ENCODE measurements around the gene RAD52.

RAD52 gene

GRCh38 chr12:946212-946611, 3.3 kb downstream of the RAD52 start:
- H3K9me2 ChIP-seq (replicated peaks; ENCODE audit: insufficient read depth, low read length), result no peaks in the 10 kb centered on the region
- H3K36me3 ChIP-seq (replicated peaks; ENCODE audit: insufficient read depth, low read length), result no peaks in the 10 kb centered on the region
- no peak for DNase-seq
- peaks cover 11% of the 10 kb centered on the region for H3F3A ChIP-seq (ENCODE audit: insufficient read depth, low read length)
- no peak overlapping the region for H3K4me3 ChIP-seq (ENCODE audit: low read length)
- no peaks in the 10 kb centered on the region for H3K4me1 ChIP-seq (ENCODE audit: low read length)
- H2AFZ ChIP-seq (ENCODE audit: low read length), result no peak overlapping the region
- no peak overlapping the region for H3K27ac ChIP-seq (ENCODE audit: low read length)
- H3K4me2 ChIP-seq (ENCODE audit: low read depth, low read length), result no peak overlapping the region
- no peak overlapping the region for H3K9ac ChIP-seq (ENCODE audit: low read length)
- H3K9me3 ChIP-seq (replicated peaks; ENCODE audit: insufficient read depth, low read length), result no peaks in the 10 kb centered on the region
- peaks cover 29% of the 10 kb centered on the region for H3K79me2 ChIP-seq (ENCODE audit: low read length)
- H3K27me3 ChIP-seq (replicated peaks; ENCODE audit: insufficient read depth, low read length), result no peaks in the 10 kb centered on the region
- TF ChIP-seq EZH2 (optimal IDR thresholded peaks at IDR 0.05; ENCODE audit: low read depth, low read length) (no peak), EZH2phosphoT487 (IDR thresholded peaks at IDR 0.05; ENCODE audit: low read length) (no peak), CTCF (IDR thresholded peaks at IDR 0.05; ENCODE audit: low read length) (no peak)
- no peaks in the 10 kb centered on the region for H4K20me1 ChIP-seq (ENCODE audit: insufficient read depth, low read length)

GRCh38 chr12:944211-944610, 5.3 kb downstream of the RAD52 start:
- no peak for TF ChIP-seq EZH2phosphoT487 (IDR thresholded peaks at IDR 0.05; ENCODE audit: low read length)
- no peak for TF ChIP-seq EZH2 (optimal IDR thresholded peaks at IDR 0.05; ENCODE audit: low read depth, low read length)
- TF ChIP-seq CTCF (IDR thresholded peaks at IDR 0.05; ENCODE audit: low read length), result no peak
- no peak overlapping the region for H3K4me2 ChIP-seq (ENCODE audit: low read depth, low read length)
- DNase-seq, result no peak
- no peak overlapping the region for H3K9ac ChIP-seq (ENCODE audit: low read length)
- peaks cover 29% of the 10 kb centered on the region for H3K79me2 ChIP-seq (ENCODE audit: low read length)
- no peak overlapping the region for H2AFZ ChIP-seq (ENCODE audit: low read length)
- no peak overlapping the region for H3K4me3 ChIP-seq (ENCODE audit: low read length)
- H3K9me2 ChIP-seq (replicated peaks; ENCODE audit: insufficient read depth, low read length), result no peaks in the 10 kb centered on the region
- no peaks in the 10 kb centered on the region for H3K9me3 ChIP-seq (replicated peaks; ENCODE audit: insufficient read depth, low read length)
- H3F3A ChIP-seq (ENCODE audit: insufficient read depth, low read length), result peaks cover 8% of the 10 kb centered on the region
- no peaks in the 10 kb centered on the region for H3K27me3 ChIP-seq (replicated peaks; ENCODE audit: insufficient read depth, low read length)
- no peak overlapping the region for H3K27ac ChIP-seq (ENCODE audit: low read length)
- H3K4me1 ChIP-seq (ENCODE audit: low read length), result no peaks in the 10 kb centered on the region
- H4K20me1 ChIP-seq (ENCODE audit: insufficient read depth, low read length), result no peaks in the 10 kb centered on the region
- no peaks in the 10 kb centered on the region for H3K36me3 ChIP-seq (replicated peaks; ENCODE audit: insufficient read depth, low read length)

- no peaks in the 10 kb centered on the region for H3K4me1 ChIP-seq (ENCODE audit: low read length)
Measured at GRCh38 chr12:943051-943450, 6.4 kb downstream of the RAD52 start.

More at GRCh38 chr12:943051-943450, 6.4 kb downstream of the RAD52 start:
- H3F3A ChIP-seq (ENCODE audit: insufficient read depth, low read length), result no peaks in the 10 kb centered on the region; the same call in 1 of the 2 replicates
- H2AFZ ChIP-seq (ENCODE audit: low read length), result no peak overlapping the region
- peaks cover 20% of the 10 kb centered on the region for H3K79me2 ChIP-seq (ENCODE audit: low read length)
- no peaks in the 10 kb centered on the region for H3K9me2 ChIP-seq (replicated peaks; ENCODE audit: insufficient read depth, low read length)
- no peak overlapping the region for H3K27ac ChIP-seq (ENCODE audit: low read length)
- no peak for DNase-seq
- no peak for TF ChIP-seq CTCF (IDR thresholded peaks at IDR 0.05; ENCODE audit: low read length)
- TF ChIP-seq EZH2phosphoT487 (IDR thresholded peaks at IDR 0.05; ENCODE audit: low read length), result no peak
- TF ChIP-seq EZH2 (optimal IDR thresholded peaks at IDR 0.05; ENCODE audit: low read depth, low read length), result no peak
- H3K4me2 ChIP-seq (ENCODE audit: low read depth, low read length), result no peak overlapping the region
- no peaks in the 10 kb centered on the region for H3K36me3 ChIP-seq (replicated peaks; ENCODE audit: insufficient read depth, low read length)
- no peaks in the 10 kb centered on the region for H4K20me1 ChIP-seq (ENCODE audit: insufficient read depth, low read length)
- no peaks in the 10 kb centered on the region for H3K9me3 ChIP-seq (replicated peaks; ENCODE audit: insufficient read depth, low read length)
- H3K27me3 ChIP-seq (replicated peaks; ENCODE audit: insufficient read depth, low read length), result no peaks in the 10 kb centered on the region
- H3K9ac ChIP-seq (ENCODE audit: low read length), result no peak overlapping the region
- H3K4me3 ChIP-seq (ENCODE audit: low read length), result no peak overlapping the region
